ENCODE measurements around the gene TAF4B.

DNA sequence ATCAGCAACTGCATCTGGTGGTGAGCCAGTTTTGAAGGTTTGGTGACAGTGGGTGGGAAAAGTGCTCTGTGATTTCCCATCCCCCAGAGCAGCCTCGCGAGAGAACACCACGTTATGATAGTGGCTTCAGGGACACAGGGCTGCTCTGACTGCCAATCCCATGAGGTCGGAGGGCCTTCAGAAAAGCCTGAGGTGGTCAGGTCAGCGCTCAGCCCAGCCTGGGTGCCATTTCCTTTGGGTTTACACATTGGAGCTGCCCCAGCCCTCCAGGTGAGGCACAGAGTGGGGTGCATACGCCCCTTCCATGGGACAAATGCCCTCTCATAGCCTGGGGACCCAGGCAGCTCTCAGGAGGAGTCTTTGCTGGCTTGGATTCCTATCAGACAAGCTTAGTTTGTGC lies 195.3 kb downstream of the TAF4B start:
- TF ChIP-seq POLR2AphosphoS5 (IDR thresholded peaks at IDR 0.05; ENCODE audit: low read depth, low read length) (no peak), TAF1 (IDR thresholded peaks at IDR 0.05; ENCODE audit: borderline replicate concordance, low read depth, low read length) (no peak), POLR2A (IDR thresholded peaks at IDR 0.05; ENCODE audit: low read depth, low read length) (no peak)

All from GM12892 (cell line).